HL-60/S4 treated with retinoic acid at 250 ng/mL for 4 days and 3 days (cell line): Measurements from ENCODE around the gene NCK2.
"Not testable (repeated sequence)": the region's sequence is repeated elsewhere in the genome, so short reads cannot be mapped to it uniquely, and the experiment has no call there.

Experiments used
- in situ Hi-C: fragments of 300-500 bp; cut with MboI; formaldehyde crosslinking; loops from 2 replicates; pipeline ENCODE4 v1.7.0; 2022; ENCODE audit warnings: low sequenced_read_pairs

NCK2 gene

GRCh38 chr2:105754011-105754410 is 9.3 kb downstream of the NCK2 start:
- in situ Hi-C loops = no loop called here

GRCh38 chr2:105754994-105755393 is 10.3 kb downstream of the NCK2 start:
- in situ Hi-C loops = no loop called here

- in situ Hi-C loops = no loop called here
These were observed 11.2 kb downstream of the NCK2 start for GRCh38 chr2:105755895-105756294.

DNA sequence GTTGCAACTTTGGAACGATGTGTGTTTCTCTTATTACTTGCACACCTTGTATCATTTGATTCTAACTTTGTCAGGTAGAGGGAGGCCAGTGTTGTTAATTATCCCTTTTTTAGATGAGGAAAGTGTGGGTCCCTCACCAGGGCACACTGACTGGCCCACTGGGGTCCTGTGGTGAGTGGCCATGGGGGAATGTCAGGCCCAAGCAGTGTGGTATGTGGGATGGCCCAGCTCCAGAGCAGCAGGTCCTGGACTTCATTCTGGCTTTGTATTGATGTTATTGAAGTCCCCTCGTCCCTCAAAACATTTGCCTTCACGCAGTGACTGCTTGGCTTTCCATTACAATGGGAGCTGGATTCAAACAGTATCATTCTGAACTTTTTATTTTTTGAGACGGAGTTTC is 11.7 kb downstream of the NCK2 start:
- in situ Hi-C loops = no loop called here

- in situ Hi-C loops = not testable (repeated sequence)
These were observed 12.2 kb downstream of the NCK2 start for GRCh38 chr2:105756865-105757264.

- in situ Hi-C loops = no loop called here
These were observed 12.7 kb downstream of the NCK2 start for GRCh38 chr2:105757433-105757832.

DNA sequence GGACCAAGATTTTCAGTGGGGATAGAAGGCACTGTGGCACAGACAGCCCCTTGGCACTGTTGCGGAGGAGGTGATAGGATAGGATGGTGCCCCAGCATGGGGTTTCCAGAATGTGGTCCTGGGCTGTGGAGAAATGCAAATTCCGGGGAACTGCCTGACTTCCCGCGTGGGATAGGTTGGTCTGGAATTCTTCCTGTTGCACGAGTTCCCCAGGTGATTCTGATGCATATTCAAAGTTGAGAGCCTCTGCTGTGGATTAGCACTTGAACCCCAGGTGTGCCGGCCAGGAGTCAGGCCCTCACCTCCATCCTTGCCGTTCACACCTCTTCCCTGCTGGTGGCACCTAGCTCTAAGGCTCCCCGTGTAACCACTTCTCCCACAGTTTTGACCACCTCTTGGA is 15.5 kb downstream of the NCK2 start:
- in situ Hi-C loops = no loop called here

- in situ Hi-C loops = no loop called here
These were observed 16.1 kb downstream of the NCK2 start for GRCh38 chr2:105760639-105761337.

- in situ Hi-C loops = no loop called here
These were observed 17.3 kb downstream of the NCK2 start for GRCh38 chr2:105761931-105762515.

DNA sequence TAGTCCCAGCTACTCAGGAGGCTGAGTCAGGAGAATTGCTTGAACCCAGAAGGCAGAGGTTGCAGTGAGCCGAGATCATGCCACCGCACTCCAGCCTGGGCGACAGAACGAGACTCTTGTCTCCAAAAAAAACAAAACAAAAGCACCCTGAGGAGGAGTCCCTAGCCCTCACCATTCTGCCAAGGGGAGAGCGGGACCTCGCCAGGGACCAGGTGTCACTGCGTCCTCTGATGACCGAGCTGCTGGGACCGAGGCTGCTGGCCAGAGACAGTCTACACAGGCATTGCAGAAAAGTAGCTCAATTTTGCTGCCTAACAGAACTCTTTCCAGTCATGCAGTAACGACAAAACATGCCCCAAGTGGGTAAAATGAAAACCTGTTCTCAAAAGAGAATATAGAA is 18.4 kb downstream of the NCK2 start:
- in situ Hi-C loops = no loop called here

GRCh38 chr2:105764059-105764458 is 19.3 kb downstream of the NCK2 start:
- in situ Hi-C loops = no loop called here

DNA sequence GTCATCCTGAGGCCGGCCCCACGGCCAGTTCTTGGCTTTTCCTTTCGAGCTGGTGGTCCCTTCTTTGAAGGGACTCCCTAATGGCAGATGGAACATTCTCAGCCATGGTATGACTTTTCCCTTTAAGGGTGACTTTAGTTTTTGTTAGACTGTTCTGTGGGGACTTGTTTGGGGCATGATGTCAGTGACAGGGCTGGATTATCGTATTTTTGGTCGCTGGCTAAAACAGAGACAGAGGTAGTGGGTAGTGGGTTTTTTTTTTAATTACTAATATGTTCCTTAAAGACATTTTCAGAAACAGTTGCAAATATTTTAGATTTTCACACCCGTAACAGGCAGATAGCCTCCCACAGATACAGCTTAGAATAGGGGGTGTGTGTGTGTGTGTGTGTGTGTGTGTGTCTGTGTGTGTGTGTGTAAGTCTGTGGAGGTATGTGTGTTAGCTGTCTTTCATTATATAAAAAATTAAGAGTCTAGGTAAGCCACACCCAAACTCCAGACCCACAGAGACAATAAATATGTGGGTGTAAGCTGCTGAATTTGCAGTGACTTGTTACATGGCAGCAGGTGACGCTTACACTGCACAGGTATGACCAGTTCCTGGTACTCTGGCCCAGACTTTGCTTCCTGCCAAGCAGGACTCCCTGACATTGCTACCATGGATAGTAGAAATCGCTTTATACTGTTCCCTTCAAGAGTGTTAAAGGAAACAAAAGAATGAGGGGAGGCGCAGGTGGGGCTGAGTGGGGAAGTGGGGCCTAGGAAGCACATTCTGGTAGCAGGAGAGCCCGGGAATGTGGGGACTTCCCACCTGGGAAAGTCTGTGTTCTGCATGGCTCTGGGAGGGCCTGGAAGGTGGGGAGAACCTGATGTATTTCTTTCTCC is 20.9 kb downstream of the NCK2 start:
- in situ Hi-C loops = no loop called here

GRCh38 chr2:105766300-105766866 is 21.7 kb downstream of the NCK2 start:
- in situ Hi-C loops = no loop called here

DNA sequence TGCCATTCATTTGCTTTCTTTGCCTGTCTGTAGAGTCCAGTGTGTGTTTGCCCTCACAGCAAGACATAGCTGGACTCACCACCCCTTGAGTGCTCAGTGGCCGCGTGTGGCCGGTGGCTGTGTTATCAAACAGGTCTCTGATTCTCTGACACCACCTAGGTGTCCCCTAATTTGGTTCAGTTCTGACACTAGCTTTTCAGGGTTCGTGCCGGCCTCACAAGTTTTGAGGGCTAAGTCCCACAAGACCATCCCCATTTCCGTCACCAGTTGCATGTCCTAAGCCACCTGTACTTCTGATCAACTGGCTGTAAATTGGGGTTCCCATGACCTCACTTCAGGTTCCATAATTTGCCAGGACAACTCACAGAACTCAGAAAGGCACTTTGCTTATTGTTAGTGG is 23.5 kb downstream of the NCK2 start:
- in situ Hi-C loops = no loop called here

GRCh38 chr2:105768961-105769452 is 24.3 kb downstream of the NCK2 start:
- in situ Hi-C loops = no loop called here

DNA sequence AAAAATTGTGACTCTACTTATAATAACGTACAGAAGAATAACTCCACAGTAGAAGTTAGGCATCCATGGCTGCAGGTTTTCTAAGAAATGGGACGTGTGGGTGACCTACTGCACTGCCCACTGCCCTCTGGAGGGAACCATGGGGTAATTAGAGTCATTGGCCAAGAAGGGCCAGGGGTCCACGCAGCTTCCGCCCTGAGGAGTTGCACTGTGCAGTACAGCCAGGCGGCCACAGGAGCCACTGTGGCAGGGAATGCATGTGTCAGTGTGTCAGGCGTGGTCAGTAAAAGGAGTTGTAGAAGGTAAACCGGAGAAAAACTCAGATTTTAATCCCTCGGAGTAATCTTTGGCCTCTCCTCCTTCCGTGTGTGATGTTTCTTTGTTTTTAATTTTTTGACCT is 24.8 kb downstream of the NCK2 start:
- in situ Hi-C loops = no loop called here

DNA sequence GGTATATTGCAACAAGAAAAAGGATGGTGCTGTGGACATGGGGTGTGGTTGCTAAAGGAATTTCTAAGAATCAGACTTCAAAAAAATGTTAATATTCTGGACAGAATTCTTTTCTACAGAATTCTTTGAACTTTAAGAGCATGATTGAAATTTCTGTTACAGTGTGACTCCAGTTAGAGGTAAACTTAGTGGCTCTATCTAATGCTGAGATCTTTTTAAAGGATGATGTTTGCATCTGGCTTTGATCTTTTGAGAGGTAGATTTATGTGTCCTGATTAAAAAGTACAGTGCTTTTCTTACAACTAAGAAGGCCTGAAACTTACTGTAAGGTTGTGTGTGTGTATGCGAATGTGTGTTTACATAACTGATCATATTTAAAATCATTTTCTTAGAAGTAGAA is 25.4 kb downstream of the NCK2 start:
- in situ Hi-C loops = no loop called here

GRCh38 chr2:105771291-105771690 is 26.6 kb downstream of the NCK2 start:
- in situ Hi-C loops = not testable (repeated sequence)

- in situ Hi-C loops = no loop called here
These were observed 27.1 kb downstream of the NCK2 start for GRCh38 chr2:105771836-105772235.

GRCh38 chr2:105772362-105772761 is 27.6 kb downstream of the NCK2 start:
- in situ Hi-C loops = no loop called here

GRCh38 chr2:105773568-105773967 is 28.9 kb downstream of the NCK2 start:
- in situ Hi-C loops = no loop called here
